NB4 (cell line): ENCODE measurements around the gene CCRL2.

Source experiments
- CTCF ChIP-seq: IDR thresholded peaks from one replicate; pipeline ENCODE4 v1.5.1; 2012; ENCODE audit warnings: low read depth, low read length
- MAX ChIP-seq: IDR thresholded peaks from 2 replicates; pipeline ENCODE4 v1.6.1; 2011; ENCODE audit warnings: low read depth, low read length
- POLR2A ChIP-seq: IDR thresholded peaks from 2 replicates; pipeline ENCODE4 v1.6.1; 2011; ENCODE audit warnings: mild to moderate bottlenecking; ENCODE audit not compliant: insufficient read length; ENCODE audit errors: extremely low read depth

DNA sequence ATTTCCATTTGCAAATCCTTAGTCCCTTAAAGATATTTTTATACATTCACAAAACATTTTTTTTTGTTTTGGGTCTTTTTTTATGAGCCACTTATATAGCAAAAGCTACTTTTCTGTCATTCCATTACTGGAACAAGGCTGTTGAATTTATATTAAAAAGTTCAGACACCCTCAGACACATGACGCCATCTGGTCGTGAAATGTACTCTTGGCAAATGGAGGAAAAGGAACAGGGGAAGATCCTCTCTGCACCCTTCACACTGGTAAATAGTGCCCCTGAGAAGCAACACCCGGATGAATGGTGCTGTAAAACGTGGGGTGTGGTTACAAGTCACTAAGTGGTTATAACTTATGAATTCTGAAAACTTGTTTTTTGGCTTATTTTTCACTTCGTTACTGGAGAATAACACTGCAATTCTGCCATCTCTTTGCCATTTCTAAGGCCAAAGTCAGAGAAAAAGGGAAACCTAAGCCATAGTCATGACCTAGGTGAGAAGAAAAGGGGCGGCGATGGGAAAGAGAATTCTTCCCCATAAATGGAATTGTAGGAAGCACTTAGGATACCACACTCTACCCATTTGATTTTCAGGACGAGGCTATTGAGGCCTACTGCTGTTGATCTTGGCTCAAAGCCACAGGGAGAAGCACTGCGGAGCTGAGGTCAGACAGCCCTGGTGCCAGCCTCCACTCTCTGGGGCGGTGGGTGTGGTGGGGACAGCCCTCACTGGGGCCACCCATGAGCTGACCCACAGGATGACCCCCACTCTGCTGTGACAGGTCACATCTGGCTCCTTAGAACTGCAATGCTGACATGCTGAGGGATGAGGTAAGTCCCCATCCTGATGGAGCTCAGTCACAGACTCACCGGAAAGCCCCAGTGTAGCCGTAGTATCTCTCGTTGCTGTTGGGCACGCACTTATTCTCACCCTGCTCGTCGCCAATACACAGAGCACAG, 35.8 kb downstream of the CCRL2 start:
- TF ChIP-seq POLR2A: no peak
- TF ChIP-seq CTCF: peak; percentile 58
- TF ChIP-seq MAX: 0 out of 2 replicates have a peak, but pooled peaks have one; percentile 2
